Esophagus squamous epithelium (tissue), 5 donors: ENCODE results near the gene TLR3. TPM values are rescaled to one million over a fixed set of nuclear protein-coding genes. Genes with fewer than 3 reads are reported as not detected.

Experiments used
- DNase-seq: peaks from one replicate; lab custom pipeline; 2025; lab: John Stamatoyannopoulos, UW
- H3K27ac ChIP-seq, 4 donors: fragments of 200-600 bp; sonication (generic); one replicate each; pipeline ENCODE4 v1.5.1; 2016 to 2019; ENCODE audit warnings: mild to moderate bottlenecking in 1 of 4
- H3K27me3 ChIP-seq, 4 donors: fragments of 200-600 bp; sonication (generic); 1 replicate in 3 of 4; 2 replicates in 1 of 4; pipeline versions ENCODE4 v1.5.1 to v1.6.0; 2017 to 2021; ENCODE audit warnings: antibody characterized with exemption in 1 of 4
- H3K36me3 ChIP-seq, 3 donors: fragments of 200-600 bp; sonication (generic); one replicate each; pipeline ENCODE4 v1.5.1; 2016 to 2019
- H3K4me1 ChIP-seq, 3 donors: fragments of 200-600 bp; sonication (generic); one replicate each; pipeline ENCODE4 v1.5.1; 2017 to 2019
- H3K4me3 ChIP-seq, 4 donors: fragments of 200-600 bp; sonication (generic); 1 replicate in 3 of 4; 2 replicates in 1 of 4; pipeline ENCODE4 v1.5.1; 2016 to 2019; ENCODE audit warnings: mild to moderate bottlenecking in 2 of 4, moderate library complexity in 1 of 4
- H3K9me3 ChIP-seq, 3 donors: fragments of 200-600 bp; sonication (generic); one replicate each; pipeline ENCODE4 v1.5.1; 2016 to 2019
- POLR2A ChIP-seq, 4 donors: fragments of 450-650 bp; IDR thresholded peaks; one replicate each; pipeline ENCODE4 v1.6.1; 2017; ENCODE audit warnings: antibody characterized with exemption in 4 of 4, mild to moderate bottlenecking in 4 of 4, moderate library complexity in 3 of 4
- WGBS, 2 donors: methylation state at CpG; one replicate each; pipeline ENCODE4 v1.1.5; 2018; 5-methylcytosine and 5-hydroxymethylcytosine counted together
- intact Hi-C: fragments of 100-400 bp; cut with DNase I; formaldehyde crosslinking; loops from one replicate; pipeline ENCODE4 v1.15.0; 2022
- total RNA-seq, 4 donors: library from RNA; depleted of rRNA; stranded (reverse); fragments of >200 nt; gene quantifications; one replicate each; pipeline ENCODE4 v1.1.0, GENCODE V29; 2016
- TF ChIP-seq, protein P1 (sequence below), 6 experiments: fragments of 450-650 bp in 4 of 6; fragments of 200-600 bp in 2 of 6; sonication (generic) in 2 of 6; IDR thresholded peaks; one replicate each; pipeline ENCODE4 v1.5.1; 2016 to 2019; ENCODE audit warnings: antibody characterized with exemption in 6 of 6, mild to moderate bottlenecking in 4 of 6, moderate library complexity in 4 of 6
- donor health status: DM: yes; HTN: yes; CAD: no.

Gene TLR3
- total RNA-seq, 4 donors from 2014 or later, result 2.8 to 11.6 (median 5.8) TPM

DNA sequence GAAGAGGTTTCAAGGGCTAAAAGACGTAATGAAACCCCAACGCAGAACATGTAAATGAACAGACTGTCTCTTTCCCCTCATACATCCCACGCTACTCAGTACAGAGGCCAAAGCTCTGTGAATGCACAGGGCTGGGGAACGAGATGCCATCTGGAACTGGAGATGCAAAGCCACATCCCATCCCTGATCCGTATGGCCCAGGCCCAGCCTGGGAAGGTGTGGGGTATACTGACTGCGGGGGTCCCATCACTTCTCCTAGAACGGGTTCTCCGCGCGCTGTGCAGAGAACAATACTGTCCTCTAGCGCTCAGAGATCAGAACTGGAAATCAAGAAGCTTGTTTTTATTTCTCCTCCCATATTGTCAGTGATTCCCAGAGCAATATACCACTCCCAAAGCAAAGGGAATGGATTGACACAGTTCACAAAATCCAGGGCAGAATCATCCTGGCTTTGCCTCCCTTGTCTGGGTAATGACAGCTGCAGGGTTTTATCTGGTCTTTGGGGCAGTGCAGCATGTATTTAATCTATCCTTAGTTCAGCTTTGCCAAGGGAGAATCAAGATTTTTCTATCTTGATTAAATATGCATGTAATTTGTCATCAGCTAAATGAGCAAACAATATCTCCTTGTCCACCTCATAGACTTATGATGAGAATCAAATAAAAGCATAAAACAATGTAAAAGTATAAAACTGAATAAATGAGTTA, 47.3 kb upstream of the TLR3 start:
- WGBS, 2 donors, result 23 to 28% methylated on average over 5 to 6 of the region's 11 CpGs
- Histone ChIP-seq H3K36me3 (no peaks in the 10 kb centered on the region), H3K4me1 (peaks cover 0 to 19% (median 0%) of the 10 kb centered on the region in 3 donors), H3K27ac (no peak overlapping the region), H3K9me3 (no peaks in the 10 kb centered on the region), H3K27me3 (no peaks in the 10 kb centered on the region), H3K4me3 (peak overlapping the region in 2 of 4 donors; percentile 14 to 41)
- intact Hi-C loops, result no loop called here
- no peak for DNase-seq
- no peak for TF ChIP-seq POLR2A (IDR thresholded peaks at IDR 0.05)
- TF ChIP-seq, protein P1, sequence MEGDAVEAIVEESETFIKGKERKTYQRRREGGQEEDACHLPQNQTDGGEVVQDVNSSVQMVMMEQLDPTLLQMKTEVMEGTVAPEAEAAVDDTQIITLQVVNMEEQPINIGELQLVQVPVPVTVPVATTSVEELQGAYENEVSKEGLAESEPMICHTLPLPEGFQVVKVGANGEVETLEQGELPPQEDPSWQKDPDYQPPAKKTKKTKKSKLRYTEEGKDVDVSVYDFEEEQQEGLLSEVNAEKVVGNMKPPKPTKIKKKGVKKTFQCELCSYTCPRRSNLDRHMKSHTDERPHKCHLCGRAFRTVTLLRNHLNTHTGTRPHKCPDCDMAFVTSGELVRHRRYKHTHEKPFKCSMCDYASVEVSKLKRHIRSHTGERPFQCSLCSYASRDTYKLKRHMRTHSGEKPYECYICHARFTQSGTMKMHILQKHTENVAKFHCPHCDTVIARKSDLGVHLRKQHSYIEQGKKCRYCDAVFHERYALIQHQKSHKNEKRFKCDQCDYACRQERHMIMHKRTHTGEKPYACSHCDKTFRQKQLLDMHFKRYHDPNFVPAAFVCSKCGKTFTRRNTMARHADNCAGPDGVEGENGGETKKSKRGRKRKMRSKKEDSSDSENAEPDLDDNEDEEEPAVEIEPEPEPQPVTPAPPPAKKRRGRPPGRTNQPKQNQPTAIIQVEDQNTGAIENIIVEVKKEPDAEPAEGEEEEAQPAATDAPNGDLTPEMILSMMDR (IDR thresholded peaks at IDR 0.05), result peak in 5 of 6 experiments; percentile 48 to 75 (median 68)

DNA sequence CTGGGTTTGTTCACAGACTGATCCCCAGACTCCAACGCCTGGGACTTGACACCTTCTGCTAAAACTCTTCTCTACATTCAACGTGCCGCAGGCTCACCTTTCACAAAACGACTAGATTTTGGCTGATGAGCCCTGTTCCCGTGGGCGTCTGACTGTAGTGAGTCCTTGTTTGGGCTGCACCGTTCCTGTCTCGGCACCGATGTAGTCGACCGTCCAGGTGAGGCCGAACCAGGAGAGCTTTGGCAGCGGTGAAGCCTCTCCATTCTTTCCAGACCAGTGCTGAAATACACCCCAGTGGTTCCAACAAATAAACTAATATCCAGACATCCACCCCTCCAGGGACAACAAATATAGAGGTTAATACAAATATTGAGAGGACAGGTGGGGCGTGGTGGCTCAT, 45.0 kb upstream of the TLR3 start:
- H3K27ac ChIP-seq, result no peak overlapping the region
- intact Hi-C loops, result no loop called here
- no peak for DNase-seq

DNA sequence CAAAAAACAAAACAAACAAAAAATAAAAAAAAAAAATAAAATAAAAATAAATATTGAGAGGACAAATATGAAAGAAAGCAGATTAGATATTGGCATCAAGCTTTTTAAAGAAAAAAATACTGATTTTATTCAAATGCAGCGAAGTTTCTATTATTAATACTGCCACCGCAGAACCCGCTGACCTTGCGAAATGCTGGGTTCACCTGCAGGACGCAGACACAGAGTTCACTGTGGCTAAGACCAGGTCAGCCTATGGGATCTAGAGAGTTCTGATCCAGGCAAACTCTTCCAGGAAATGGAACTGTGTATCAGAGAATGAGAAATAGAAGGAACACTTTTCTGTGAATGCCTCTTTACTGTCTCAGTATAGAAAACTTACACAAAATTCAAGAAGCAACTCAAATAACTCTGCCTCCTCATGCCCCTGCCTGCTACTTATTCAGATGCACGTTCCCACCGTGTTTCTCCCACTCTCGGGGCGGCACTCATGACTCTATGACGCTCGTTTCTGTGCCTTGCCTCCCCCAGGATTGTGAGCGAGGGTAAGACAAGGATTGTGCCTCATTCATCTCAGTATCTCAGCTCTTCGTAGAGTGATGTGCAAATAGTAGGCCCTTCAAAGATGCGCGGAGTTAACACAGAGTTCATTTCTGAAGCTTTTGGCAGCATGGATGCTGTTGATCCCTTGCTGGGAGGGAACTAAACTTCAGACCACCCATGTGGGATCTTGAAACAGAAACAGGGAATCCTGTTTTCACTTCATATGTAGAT, 44.1 kb upstream of the TLR3 start:
- Histone ChIP-seq H3K9me3 (no peaks in the 10 kb centered on the region), H3K27ac (peak overlapping the region in 3 of 4 donors; percentile 46 to 87 (median 82)), H3K36me3 (no peaks in the 10 kb centered on the region), H3K4me1 (peaks cover 7 to 51% (median 10%) of the 10 kb centered on the region in 3 donors), H3K27me3 (no peaks in the 10 kb centered on the region), H3K4me3 (no peak overlapping the region)
- no peak for DNase-seq
- 78 to 81% methylated on average over 15 of the region's 15 CpGs for WGBS, 2 donors
- no peak for TF ChIP-seq POLR2A (IDR thresholded peaks at IDR 0.05)
- TF ChIP-seq, protein P1 (IDR thresholded peaks at IDR 0.05), result no peak
- intact Hi-C loops, result loop anchor here (5.0 kb wide), 1 partner anchor 388 kb away; no protein-coding TSS in a partner anchor

More for the DNA sequence above, 45.0 kb upstream of the TLR3 start:
- no peaks in the 10 kb centered on the region for H3K9me3 ChIP-seq
- peaks cover under 1 to 42% (median 2%) of the 10 kb centered on the region in 3 donors for H3K4me1 ChIP-seq
- H3K4me3 ChIP-seq, result no peak overlapping the region
- H3K36me3 ChIP-seq, result no peaks in the 10 kb centered on the region
- no peaks in the 10 kb centered on the region for H3K27me3 ChIP-seq
- TF ChIP-seq, protein P1 (IDR thresholded peaks at IDR 0.05), result no peak
- TF ChIP-seq POLR2A (IDR thresholded peaks at IDR 0.05), result no peak
- WGBS, 2 donors, result 80% methylated on average over 3 to 14 of the region's 14 CpGs

DNA sequence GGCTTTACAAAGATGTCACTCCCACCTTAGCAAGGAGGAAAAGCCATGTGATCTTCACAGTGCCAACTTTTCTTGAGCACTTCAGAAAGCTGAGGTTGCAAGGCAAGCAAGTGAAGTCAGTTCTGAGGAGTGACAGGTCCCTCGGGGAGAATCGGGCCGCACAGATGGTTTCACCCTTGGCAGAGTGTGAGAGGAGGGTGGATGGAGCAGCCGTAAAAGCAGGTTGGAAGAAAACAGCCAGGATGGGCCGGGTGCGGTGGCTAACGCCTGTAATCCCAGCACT, 43.6 kb upstream of the TLR3 start:
- WGBS, 2 donors, result 27 to 59% methylated on average over 6 to 7 of the region's 7 CpGs
- intact Hi-C loops, result loop anchor here (5.0 kb wide), 1 partner anchor 388 kb away; no protein-coding TSS in a partner anchor
- peaks cover 10 to 56% (median 14%) of the 10 kb centered on the region in 3 donors for H3K4me1 ChIP-seq
- H3K9me3 ChIP-seq, result no peaks in the 10 kb centered on the region
- peak overlapping the region; percentile 24 to 87 (median 64) for H3K27ac ChIP-seq
- TF ChIP-seq, protein P1 (IDR thresholded peaks at IDR 0.05), result no peak
- TF ChIP-seq POLR2A (IDR thresholded peaks at IDR 0.05), result no peak
- H3K27me3 ChIP-seq, result no peaks in the 10 kb centered on the region
- no peaks in the 10 kb centered on the region for H3K36me3 ChIP-seq
- H3K4me3 ChIP-seq, result no peak overlapping the region
- DNase-seq, result no peak

DNA sequence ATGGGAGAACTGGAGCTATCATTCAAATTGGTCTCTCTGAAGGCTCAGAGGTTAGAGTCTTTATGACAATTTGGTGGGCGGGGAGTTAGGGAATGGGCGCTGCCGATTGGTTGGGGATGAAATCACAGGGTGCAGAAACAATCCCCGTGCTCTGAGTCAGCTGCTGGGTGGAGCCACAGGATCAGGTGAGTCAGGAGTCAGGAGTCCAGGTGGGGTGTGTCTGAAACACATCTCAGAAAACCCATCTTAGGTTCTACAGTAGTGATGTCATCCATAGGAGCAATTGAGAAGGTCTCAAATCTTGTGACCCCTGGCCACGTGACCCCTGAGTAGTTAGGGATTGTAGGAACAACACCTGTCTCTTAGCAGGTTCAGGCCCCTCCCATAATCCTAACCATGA, 41.6 kb upstream of the TLR3 start:
- H3K4me1 ChIP-seq, result peaks cover 23 to 71% (median 24%) of the 10 kb centered on the region in 3 donors
- TF ChIP-seq POLR2A (IDR thresholded peaks at IDR 0.05), result no peak
- TF ChIP-seq, protein P1 (IDR thresholded peaks at IDR 0.05), result no peak
- DNase-seq, result no peak
- WGBS, 2 donors, result 71 to 80% methylated on average over 4 of the region's 5 CpGs
- H3K27ac ChIP-seq, result peak overlapping the region; percentile 46 to 87 (median 82)
- H3K36me3 ChIP-seq, result no peaks in the 10 kb centered on the region
- no peaks in the 10 kb centered on the region for H3K27me3 ChIP-seq
- intact Hi-C loops, result loop anchor here (5.0 kb wide), 1 partner anchor 390 kb away; no protein-coding TSS in a partner anchor
- no peaks in the 10 kb centered on the region for H3K9me3 ChIP-seq
- no peak overlapping the region for H3K4me3 ChIP-seq
